A172 (cell line): ENCODE data around the gene VSTM2L. TPM values are rescaled to one million over a fixed set of nuclear protein-coding genes. Genes with fewer than 3 reads are reported as not detected.
"Not testable (repeated sequence)": the region's sequence is repeated elsewhere in the genome, so short reads cannot be mapped to it uniquely, and the experiment has no call there.

Experiments used
- DNase-seq: peaks from one replicate; pipeline ENCODE4 v3.0.0-alpha.2; 2015; ENCODE audit warnings: low spot score
- total RNA-seq: library from RNA; depleted of rRNA; stranded (reverse); fragments of >200 nt; shearing (Covaris generic); gene quantifications from 2 replicates; pipeline ENCODE4 v1.2.3, GENCODE V29; 2014

Gene VSTM2L
- total RNA-seq, 1 experiment from 2014 or later, result 1.4 TPM

DNA sequence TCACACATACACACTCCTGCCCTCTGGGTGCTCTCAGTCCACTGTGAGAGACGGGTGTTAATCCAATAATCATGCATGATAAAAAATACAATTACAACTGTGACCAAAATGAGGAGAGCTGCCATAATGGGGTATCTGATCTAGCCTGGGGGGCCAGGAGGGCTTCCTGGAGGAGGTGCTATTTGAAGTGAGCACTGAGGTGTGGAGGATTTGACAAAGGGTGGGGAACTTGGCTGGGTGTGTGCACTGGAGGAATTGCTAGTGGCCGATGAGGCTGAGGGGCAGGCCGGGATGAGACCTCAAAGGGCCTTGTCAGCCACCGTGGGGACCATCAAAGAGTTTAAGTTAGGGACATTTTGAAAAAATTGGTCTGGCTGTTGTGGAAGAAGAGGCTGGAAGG lies 34.8 kb downstream of the VSTM2L start:
- no peak for DNase-seq

DNA sequence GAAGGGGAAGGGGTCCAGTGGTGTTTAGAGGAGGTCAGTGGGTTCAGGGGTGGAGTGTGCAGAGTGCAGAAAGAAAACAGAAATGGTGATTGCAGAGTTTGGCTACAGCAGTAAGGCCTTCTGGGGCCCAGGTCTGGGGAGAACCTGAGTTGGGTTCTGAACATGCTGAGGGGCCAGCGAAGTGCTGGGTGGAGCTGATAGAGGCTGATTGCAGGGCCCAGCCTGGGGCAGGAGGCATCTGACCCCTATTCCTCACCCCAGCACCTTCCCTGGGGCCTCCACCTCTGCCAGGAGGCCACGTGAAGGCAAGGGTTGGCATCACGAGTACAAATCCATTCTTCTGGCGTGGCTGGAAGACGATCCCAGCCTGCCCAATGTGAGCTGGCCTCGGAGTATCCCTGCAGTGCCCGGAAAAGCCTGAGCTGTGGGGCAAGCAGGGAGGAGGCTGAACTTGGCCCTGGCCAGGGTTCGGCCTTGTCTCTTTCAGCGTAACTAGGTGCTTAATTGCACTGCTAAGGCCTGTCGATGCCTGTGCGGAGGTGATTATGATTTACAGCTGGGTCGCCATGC lies 35.3 kb downstream of the VSTM2L start:
- DNase-seq, result no peak

DNA sequence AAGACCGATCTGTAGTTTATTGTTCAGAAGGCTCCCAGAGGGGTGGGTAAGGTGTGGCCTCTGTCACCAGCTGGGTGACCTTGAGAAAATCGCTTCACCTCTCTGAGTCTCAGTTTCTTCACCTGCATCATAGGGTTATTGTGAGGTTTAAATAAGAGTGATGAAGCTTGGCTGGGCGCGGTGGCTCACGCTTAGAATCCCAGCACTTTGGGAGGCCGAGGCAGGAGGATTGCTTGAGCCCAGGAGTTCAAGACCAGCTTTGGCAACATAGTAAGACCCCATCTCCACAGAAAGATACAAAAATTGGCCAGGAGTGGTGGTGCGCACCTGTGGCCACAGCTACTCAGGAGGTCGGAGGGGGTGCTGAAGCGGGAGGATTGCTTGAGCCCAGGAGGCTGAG lies 36.0 kb downstream of the VSTM2L start:
- DNase-seq, result no peak

DNA sequence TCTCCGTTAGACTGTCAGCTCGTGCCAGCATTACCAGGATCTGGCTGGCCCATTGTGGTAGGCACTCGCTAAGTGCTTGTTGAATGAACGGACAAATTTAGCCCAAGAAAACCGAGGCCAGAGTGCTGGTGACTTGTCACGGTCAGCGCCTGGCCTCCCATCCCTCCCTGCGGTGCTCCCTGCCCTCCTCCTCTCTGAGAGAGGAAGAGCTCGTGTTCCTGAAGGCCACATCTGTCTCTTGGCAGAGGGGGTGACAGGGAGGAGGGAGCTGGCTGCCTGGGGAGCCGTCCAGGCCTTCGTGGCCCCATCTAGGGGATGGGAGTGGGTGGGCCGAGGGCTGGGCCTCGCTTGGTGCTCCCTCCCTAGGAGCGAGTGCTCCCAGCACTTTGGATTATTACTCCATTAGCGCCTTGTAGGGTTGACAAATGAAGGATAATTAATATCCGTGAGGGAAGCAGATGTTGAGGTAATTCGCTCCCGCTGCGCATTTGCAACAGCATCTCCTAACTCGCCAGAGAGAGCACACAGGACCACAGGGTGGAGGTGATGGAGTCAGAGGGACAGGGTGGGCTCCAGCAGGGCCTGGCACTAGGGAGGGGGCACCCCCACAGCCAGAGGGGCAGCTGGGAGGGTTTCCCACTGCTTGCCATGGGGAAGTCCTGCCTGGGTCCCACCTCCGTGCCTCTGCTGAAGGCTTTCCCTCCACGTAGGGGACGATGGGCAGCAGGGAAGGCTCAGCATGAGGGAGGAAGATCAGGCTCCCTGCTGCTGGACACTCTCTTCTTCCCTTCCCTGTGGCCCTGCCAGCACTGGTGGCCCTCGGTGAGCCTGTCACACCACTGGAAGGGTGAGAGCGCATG lies 37.0 kb downstream of the VSTM2L start:
- DNase-seq, result no peak

DNA sequence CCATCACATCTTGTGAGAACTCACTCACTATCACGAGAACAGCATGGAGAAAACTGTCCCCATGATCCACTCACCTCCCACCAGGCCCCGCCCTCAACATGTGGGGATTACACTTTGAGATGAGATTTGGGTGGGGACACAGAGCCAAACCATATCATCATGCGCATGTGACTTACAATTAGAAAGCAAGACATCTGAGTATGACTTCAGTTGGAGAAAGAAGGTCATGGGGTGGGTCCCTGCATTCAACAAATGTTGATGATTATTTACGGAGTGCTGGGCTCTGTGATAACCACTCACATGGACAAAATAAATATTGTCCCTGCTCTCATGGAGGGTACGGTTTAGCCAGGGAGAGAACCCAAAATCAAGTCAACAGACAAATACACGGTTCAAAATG lies 37.9 kb downstream of the VSTM2L start:
- DNase-seq, result no peak

DNA sequence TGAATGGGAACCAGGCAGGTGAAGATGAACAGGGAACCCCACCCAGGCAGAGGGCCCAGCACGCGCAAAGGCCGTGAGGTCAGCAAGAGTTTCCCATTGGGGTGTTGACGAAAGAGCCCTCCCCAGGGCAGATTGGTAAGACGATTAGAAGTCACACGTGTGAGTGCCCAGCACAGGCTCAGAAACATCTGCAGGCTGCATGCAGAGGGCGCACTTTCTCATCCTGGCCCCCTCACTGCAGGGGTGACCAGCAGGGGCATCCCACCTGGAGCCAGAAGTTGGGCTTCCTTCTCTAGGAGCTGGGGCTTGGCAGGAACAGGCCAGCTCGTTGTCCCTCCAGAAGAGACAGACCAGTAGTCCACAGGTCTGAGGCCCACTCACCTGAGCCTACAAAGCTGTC lies 38.4 kb downstream of the VSTM2L start:
- no peak for DNase-seq

DNA sequence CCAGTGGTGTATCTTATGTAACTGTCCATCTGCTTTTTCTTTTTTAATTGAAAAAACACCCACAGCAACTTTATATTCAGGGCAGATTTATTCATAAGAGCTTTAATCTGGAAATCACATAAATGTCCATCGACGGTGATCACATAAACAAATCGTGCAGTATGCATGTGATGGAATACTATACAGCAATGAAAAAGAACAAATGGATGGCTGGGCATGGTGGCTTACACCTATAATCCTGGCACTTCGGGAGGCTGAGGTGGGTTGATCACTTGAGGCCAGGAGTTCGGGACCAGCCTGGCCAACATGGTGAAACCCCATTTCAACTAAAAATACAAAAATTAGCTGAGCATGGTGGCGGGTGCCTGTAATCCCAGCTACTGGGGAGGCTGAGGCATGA lies 39.1 kb downstream of the VSTM2L start:
- DNase-seq, result no peak

DNA sequence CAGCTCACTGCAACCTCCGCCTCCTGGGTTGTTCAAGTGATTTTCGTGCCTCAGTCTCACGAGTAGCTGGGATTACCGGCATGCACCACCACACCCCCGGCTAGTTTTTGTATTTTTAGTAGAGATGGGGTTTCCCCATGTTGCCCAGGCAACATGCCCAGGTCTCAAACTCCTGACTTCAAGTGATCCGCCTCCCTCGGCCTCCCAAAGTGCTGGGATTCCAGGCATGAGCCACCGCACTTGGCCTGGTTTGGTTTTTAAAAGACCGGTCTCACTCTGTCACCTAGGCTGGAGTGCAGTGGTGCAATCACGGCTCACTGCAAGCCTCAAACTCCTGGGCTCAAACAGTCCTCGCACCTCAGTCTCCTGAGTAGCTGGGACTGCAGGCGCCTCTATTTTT lies 40.1 kb downstream of the VSTM2L start:
- no peak for DNase-seq

DNA sequence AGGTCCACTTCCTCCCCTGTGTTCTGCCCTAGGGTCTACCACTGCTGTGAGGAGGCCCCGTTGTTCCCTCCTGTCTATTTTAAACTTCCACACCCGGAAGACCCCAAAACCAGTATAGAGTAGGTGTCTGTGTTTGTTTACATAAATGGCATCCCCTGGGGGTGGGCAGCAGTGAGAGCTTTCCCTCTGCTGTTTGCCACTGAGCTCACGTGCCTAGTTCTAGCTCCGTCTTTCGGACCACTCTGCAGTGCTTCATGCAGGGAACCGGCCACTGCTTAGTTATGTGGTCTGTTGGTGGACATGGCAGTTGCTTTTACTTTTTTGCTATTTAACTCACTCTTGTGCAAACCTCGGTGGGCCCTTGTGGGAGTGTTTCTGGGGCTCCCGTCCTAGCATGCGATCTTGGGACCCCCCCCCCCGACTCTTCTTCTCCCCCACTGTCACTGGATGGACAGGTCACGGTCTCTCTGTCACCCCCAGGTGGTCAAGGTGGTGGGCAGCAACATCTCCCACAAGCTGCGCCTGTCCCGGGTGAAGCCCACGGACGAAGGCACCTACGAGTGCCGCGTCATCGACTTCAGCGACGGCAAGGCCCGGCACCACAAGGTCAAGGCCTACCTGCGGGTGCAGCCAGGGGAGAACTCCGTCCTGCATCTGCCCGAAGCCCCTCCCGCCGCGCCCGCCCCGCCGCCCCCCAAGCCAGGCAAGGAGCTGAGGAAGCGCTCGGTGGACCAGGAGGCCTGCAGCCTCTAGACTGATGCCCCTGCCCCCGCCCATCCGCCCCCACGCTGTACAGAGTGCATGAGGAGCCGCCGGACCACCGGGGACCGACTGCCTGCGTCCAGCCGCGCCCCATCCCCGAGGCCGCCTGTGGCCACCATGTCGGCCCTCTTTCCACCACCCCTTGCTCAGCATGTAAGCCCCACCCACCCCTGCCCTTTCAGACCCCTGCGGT lies 40.9 kb downstream of the VSTM2L start:
- no peak for DNase-seq

DNA sequence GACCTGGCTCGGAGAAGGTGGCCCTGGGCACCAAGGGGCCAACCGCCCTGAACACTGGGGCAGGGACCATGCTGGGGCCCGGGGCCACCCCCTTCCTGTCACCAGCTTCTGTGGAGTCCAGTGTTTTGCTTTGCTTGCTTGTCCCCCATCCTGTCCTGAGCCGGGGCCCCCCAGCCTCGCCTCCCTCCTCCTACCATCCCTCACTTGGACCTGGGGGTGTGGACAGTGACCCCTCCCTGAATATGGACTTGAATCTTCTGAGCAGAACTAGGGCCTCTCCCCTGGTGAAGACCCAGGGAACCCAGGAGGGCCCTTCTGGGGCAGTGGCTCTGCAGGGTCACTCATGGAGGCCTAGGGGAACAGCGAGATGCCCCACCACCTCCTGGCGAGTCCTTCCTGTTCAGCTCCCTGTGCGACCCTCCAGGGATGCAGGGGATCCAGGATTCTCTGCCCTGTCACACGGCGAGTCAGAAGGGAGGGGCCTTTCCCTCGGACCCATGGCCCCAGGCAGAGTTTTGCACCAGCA lies 41.6 kb downstream of the VSTM2L start:
- no peak for DNase-seq

DNA sequence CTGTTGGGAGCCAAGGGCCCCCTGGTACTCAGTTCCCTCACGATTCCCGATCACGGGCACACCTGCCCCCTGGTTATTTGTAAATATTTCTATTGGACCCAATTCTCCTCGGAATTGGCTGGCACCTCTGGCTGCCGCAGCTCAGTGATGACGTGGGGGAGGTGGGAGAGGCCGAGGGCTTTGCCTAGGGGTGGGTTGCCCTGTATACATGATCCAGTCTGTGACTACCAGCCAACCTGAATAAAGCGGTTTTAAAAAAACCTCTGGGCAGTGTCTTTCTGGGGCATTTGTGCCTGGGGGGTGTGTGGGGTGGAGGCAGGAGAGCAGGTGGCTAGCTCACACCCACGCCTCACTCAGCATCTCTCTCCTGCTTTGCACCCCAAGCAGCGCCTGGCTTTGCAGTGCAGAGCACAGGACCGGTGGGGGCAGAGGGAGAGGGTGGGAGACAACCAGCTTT lies 42.2 kb downstream of the VSTM2L start:
- no peak for DNase-seq

DNA sequence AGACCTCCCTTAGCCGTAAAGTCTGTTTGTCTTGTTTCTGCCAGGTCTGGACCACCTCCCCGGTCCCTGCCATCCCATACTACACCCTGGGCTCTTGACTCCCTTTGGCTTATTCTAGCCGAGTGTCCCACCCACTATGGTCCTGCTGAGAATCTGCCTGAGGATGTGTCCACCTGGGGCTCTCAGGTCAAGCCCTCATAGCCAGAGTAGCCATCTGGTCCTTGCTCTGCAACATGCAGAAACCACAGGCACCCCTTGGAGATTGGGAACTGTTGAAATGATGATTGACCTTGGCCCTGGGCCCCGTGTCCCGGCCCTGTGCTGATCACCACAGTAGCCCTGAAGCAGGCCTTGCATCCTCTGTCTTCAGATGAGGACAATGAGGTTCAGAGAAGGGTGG lies 44.0 kb downstream of the VSTM2L start:
- DNase-seq, result no peak

DNA sequence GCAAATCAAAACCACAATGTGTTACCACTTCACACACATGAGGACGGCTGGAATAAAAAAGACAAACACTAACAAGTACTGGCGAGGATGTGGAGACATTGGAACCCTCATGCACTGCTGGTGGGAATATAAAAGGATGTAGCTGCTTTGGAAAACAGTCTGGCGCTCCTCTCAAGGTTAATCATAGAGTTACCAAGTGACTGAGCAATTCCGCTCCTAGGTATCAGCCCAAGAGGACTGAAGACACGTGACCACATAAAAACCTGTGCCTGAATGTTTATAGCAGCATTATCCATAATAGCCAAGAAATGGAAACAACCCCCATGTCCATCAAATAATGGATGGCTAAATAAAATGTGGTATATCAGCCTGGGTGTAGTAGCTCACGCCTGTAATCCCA lies 45.0 kb downstream of the VSTM2L start:
- no peak for DNase-seq

DNA sequence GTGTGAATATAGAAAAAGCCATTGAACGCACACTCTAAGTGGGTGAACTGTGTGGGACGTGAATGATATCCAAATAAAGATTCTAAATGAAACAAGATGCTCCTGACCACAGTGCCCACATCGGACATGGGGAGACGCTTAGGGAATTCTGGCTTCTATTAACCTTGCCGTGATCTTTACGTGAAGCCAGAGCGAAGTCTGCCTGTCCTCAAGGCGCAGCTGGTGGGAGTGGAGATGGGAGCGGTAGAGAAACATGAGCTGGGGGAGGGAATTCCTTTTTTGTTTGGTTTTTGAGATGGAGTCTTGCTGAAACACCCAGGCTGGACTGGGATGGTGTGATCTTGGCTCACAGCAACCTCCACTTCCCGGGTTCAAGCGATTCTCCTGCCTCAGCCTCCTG lies 46.0 kb downstream of the VSTM2L start:
- no peak for DNase-seq

DNA sequence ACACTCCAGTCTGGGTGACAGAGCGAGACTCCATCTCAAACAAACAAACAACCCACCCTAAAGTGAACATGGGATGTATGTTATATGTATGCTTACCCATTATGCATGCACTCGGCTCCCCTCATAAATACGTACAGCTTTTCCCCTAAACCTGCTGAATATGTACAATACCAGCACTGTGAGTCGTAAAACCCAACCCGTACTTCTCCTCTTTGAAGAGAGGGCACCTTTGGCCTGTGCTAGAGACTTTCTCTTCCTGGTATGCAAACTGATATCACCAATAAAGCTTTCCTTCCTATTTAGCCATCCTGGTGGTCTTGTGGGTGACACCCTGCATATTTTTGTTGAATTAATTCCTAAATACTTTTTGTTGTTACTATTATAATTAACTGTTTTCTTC lies 51.3 kb downstream of the VSTM2L start:
- DNase-seq, result no peak

DNA sequence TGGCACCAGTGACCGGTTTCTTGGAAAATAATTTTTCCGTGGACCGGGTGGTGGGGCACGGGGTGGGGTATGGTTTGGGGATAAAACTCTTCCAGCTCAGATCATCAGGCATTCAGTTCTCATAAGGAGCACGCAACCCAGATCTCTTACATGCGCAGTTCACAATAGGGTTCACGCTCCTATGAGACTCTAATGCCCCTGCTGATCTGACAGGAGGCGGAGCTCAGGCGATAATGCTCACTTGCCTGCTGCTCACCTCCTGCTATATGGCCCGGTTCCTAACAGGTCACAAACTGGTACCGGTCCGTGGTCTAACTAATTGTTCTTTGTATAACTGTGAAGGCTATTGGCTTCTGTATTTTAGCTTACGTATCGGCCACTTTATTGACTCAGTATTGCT lies 51.7 kb downstream of the VSTM2L start:
- no peak for DNase-seq

DNA sequence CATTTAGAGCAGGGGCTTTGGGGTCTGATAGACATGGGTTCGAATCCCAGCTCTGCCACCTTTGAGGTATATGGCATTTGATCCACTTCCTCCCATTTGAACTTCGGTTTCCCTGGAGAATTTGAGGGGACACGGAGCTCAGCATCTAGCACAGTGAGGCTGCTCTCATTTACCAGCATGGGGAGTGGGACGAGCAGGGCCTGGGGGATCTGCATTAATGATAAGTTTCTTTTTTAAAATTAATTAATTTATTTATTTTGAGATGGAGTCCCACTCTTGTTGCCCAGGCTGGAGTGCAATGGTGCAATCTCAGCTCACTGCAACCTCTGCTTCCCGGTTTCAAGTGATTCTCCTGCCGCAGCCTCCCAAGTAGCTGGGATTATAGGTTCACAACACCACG lies 52.6 kb downstream of the VSTM2L start:
- DNase-seq, result no peak

DNA sequence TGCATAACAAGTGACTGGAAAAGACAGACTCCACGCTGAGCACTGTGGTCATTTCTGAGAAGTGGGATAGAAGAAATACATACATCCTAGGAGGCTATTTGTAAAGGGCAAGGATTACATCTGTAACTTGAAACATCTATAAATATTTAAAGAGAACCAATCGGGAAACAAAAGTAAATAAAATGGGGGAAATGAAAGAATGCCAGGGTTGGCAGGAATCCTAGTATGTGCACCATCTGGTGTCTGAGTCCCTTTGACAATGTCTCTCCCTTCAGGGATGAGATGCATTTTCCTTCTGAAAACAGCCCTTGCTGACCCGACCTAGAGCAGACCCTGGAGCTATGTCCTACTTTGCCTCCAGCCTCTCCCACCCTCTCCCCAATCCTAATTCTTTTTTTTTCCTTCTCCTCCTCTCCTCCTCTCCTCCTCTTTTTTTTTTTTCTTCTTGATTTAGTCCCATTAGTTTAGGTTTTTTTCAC lies 53.2 kb downstream of the VSTM2L start:
- DNase-seq, result no peak

DNA sequence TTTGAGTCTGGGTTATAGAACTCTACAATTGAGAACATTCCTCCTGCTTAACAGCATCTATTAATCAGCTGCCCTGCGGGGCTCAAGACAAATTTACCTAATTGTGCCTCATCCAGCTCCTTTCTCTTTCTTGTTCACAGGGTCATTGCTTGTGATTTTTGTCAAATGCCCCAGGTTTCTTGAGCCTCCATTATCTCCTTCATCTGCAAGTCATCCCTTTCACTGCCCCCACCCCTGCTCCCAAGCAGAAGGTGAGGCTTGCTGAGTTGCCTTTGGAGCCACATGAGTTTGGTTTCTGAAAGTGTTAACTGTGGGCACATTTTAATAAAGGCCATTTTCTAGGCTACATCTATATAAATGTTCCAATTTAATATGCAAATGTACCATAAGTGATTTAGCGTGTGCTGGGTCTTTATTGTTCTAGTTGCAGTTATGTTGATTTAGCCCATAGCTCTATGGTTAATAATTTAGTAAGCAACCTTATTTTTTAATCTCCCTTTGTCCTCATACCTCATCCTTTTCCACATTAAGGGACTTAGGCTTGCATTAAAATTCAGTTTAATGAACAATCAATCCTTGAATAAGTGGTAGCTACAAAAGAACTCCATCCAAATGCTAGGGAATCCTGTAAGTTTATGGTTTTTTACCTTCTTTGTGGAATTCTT lies 56.1 kb downstream of the VSTM2L start:
- DNase-seq, result no peak

DNA sequence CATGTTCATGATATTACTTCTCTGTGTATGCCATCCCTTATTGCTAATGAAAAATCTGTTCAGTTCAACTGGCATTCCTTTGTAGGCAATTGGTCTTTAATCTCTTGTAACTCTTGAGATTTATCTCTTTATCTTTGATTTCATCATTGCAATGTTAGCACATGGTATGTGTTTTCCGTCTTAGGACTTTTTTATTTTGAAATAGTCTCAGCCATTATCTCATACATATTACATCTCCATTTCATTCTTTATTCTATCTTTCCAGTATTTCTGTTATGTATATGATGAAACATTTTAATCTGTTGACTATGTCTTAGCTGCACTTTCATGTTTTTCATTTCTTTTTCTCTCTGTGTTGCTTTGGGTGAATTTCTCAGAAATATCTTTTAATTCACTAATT lies 58.1 kb downstream of the VSTM2L start:
- no peak for DNase-seq

DNA sequence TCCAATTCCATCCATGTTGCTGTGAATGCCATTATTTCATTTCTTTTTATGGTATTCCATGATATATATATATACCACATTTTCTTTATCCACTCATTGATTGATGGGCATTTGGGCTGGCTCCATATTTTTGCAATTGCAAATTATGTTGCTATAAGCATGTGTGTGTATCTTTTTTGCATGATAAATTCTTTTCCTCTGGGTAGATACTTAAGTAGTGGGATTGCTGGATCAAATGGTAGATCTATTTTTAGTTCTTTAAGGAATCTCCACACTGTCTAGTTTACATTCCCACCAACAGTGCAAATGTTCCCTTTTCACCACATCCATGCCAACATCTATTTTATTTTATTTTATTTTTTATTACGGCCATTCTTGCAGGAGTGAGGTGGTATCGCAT lies 60.6 kb downstream of the VSTM2L start:
- not testable (repeated sequence) for DNase-seq
